Neural crest cell (in vitro differentiated cells): Measurements from ENCODE around the gene PACS2. TPM values are rescaled to one million over a fixed set of nuclear protein-coding genes. Genes with fewer than 3 reads are reported as not detected.
"Not testable (repeated sequence)": the region's sequence is repeated elsewhere in the genome, so short reads cannot be mapped to it uniquely, and the experiment has no call there.

ENCODE experiments used
- DNase-seq: peaks from one replicate; pipeline ENCODE4 v3.0.0; 2021; ENCODE audit warnings: low read depth, mixed read lengths, low spot score
- H3K27ac Mint-ChIP-seq: one replicate; pipeline ENCODE4 v1.8.0; 2021; ENCODE audit warnings: mild to moderate bottlenecking, mixed read lengths; ENCODE audit not compliant: unreplicated experiment
- H3K27me3 Mint-ChIP-seq: 2 replicates; pipeline ENCODE4 v1.8.0; 2021; ENCODE audit warnings: low read depth, mild to moderate bottlenecking, mixed read lengths
- H3K36me3 Mint-ChIP-seq: 2 replicates; pipeline ENCODE4 v1.8.0; 2021; ENCODE audit warnings: low read depth, mild to moderate bottlenecking, mixed read lengths
- H3K4me1 Mint-ChIP-seq: 2 replicates; pipeline ENCODE4 v1.8.0; 2021; ENCODE audit warnings: mixed read lengths
- H3K4me3 Mint-ChIP-seq: one replicate; pipeline ENCODE4 v1.8.0; 2021; ENCODE audit warnings: mild to moderate bottlenecking, mixed read lengths
- H3K9me3 Mint-ChIP-seq: 2 replicates; pipeline ENCODE4 v1.8.0; 2021; ENCODE audit warnings: mixed read lengths
- CTCF ChIP-seq: fragments of 200-600 bp; sonication (generic); conservative IDR thresholded peaks from 2 replicates; pipeline ENCODE4 v1.5.0; 2021; ENCODE audit warnings: antibody characterized with exemption, mild to moderate bottlenecking
- total RNA-seq: library from RNA; stranded (reverse); gene quantifications from 2 replicates; pipeline ENCODE4 v1.2.1, GENCODE V29; 2021

The PACS2 gene
- total RNA-seq, 1 donor from 2014 or later: 104 TPM

- Mint-ChIP-seq H3K4me3 (no peak overlapping the region), H3K27me3 (no peaks in the 10 kb centered on the region), H3K36me3 (peaks cover 2% of the 10 kb centered on the region), H3K27ac (no peak overlapping the region), H3K9me3 (no peaks in the 10 kb centered on the region), H3K4me1 (peaks cover 6% of the 10 kb centered on the region)
- DNase-seq: no peak
- no peak for TF ChIP-seq CTCF
Observed at GRCh38 chr14:105358140-105358846, 43.7 kb downstream of the PACS2 start.

GRCh38 chr14:105358943-105359342 is 44.4 kb downstream of the PACS2 start:
- Mint-ChIP-seq H3K9me3 (no peaks in the 10 kb centered on the region), H3K4me3 (no peak overlapping the region), H3K27ac (no peak overlapping the region), H3K36me3 (peaks cover 6% of the 10 kb centered on the region), H3K27me3 (no peaks in the 10 kb centered on the region), H3K4me1 (peaks cover 13% of the 10 kb centered on the region)
- no peak for TF ChIP-seq CTCF
- DNase-seq: no peak

- peaks cover 14% of the 10 kb centered on the region for H3K4me1 Mint-ChIP-seq
- not testable (repeated sequence) for H3K4me3 Mint-ChIP-seq, DNase-seq, H3K9me3 Mint-ChIP-seq, H3K27ac Mint-ChIP-seq, H3K36me3 Mint-ChIP-seq, H3K27me3 Mint-ChIP-seq
Observed at GRCh38 chr14:105361412-105361811, 46.9 kb downstream of the PACS2 start.

- no peaks in the 10 kb centered on the region for H3K9me3 Mint-ChIP-seq
- H3K27ac Mint-ChIP-seq: no peak overlapping the region
- no peak for TF ChIP-seq CTCF
- peaks cover 6% of the 10 kb centered on the region for H3K36me3 Mint-ChIP-seq
- no peaks in the 10 kb centered on the region for H3K27me3 Mint-ChIP-seq
- no peak for DNase-seq
- H3K4me3 Mint-ChIP-seq: peak overlapping the region; percentile 12
- H3K4me1 Mint-ChIP-seq: peaks cover 14% of the 10 kb centered on the region
Observed at GRCh38 chr14:105363847-105364708, 49.5 kb downstream of the PACS2 start.

GRCh38 chr14:105365101-105365500 is 50.6 kb downstream of the PACS2 start:
- H3K4me1 Mint-ChIP-seq: peaks cover 14% of the 10 kb centered on the region
- H3K36me3 Mint-ChIP-seq: peaks cover 6% of the 10 kb centered on the region
- DNase-seq: no peak
- no peak for TF ChIP-seq CTCF
- no peaks in the 10 kb centered on the region for H3K9me3 Mint-ChIP-seq
- no peak overlapping the region for H3K4me3 Mint-ChIP-seq
- no peaks in the 10 kb centered on the region for H3K27me3 Mint-ChIP-seq
- H3K27ac Mint-ChIP-seq: no peak overlapping the region

- no peak for DNase-seq
- Mint-ChIP-seq H3K27me3 (no peaks in the 10 kb centered on the region), H3K27ac (no peak overlapping the region), H3K4me3 (no peak overlapping the region), H3K9me3 (no peaks in the 10 kb centered on the region), H3K4me1 (peaks cover 14% of the 10 kb centered on the region), H3K36me3 (peaks cover 6% of the 10 kb centered on the region)
- TF ChIP-seq CTCF: no peak
Observed at GRCh38 chr14:105365681-105366080, 51.1 kb downstream of the PACS2 start.
